IMR-90 (cell line): ENCODE data around the gene FBN3. TPM values are rescaled to one million over a fixed set of nuclear protein-coding genes. Genes with fewer than 3 reads are reported as not detected.

Experiments used
- ATAC-seq: fragments of 200-7000 bp; cut with Tn5 transposase; 2 replicates; pipeline ENCODE4 v1.9.1; 2020; ENCODE audit warnings: low read depth, mild to moderate bottlenecking, moderate library complexity
- BruUV-seq: library from RNA; stranded (reverse); fragments of 400-500 nt; replicated peaks from 2 replicates; lab custom pipeline; 2021; lab: Mats Ljungman, UMichigan
- CTCF ChIA-PET: fragments of 300-600 bp; formaldehyde crosslinking; extraction: SDS; loops from one replicate; lab custom pipeline; 2021; ENCODE audit warnings: antibody characterized with exemption; lab: Yijun Ruan, JAX
- POLR2A ChIA-PET: fragments of 300-600 bp; sonication (Branson Sonifier 250); formaldehyde crosslinking; loops from one replicate; lab custom pipeline; 2022; ENCODE audit warnings: antibody characterized with exemption; ENCODE audit not compliant: unreplicated experiment; lab: Charles Lee
- DNase-seq: peaks from one replicate; pipeline ENCODE4 v3.0.0; 2013
- H2AFZ ChIP-seq: replicated peaks from 2 replicates; pipeline ENCODE3; 2013; ENCODE audit warnings: low read length, mild to moderate bottlenecking; ENCODE audit not compliant: poor library complexity
- H2AK5ac ChIP-seq: 2 replicates; pipeline ENCODE4 v1.6.1; 2013; ENCODE audit warnings: low read depth, low read length, inconsistent platforms
- H2AK9ac ChIP-seq: replicated peaks from 2 replicates; pipeline ENCODE3; 2013; ENCODE audit warnings: mild to moderate bottlenecking, low read depth, low read length, moderate library complexity; ENCODE audit not compliant: poor library complexity
- H2BK120ac ChIP-seq: 2 replicates; pipeline ENCODE4 v1.6.1; 2013; ENCODE audit warnings: low read depth, low read length, inconsistent platforms
- H2BK15ac ChIP-seq: 3 replicates; pipeline ENCODE4 v1.6.1; 2013; ENCODE audit warnings: low read depth, low read length, inconsistent platforms
- H2BK20ac ChIP-seq: 2 replicates; pipeline ENCODE4 v1.6.1; 2013; ENCODE audit warnings: low read depth, mild to moderate bottlenecking, inconsistent platforms, low read length, moderate library complexity
- H2BK5ac ChIP-seq: 2 replicates; pipeline ENCODE4 v1.6.1; 2013; ENCODE audit warnings: mild to moderate bottlenecking, low read depth, low read length, inconsistent platforms; ENCODE audit not compliant: poor library complexity, severe bottlenecking
- H3K14ac ChIP-seq: replicated peaks from 2 replicates; pipeline ENCODE4 v1.6.1; 2013; ENCODE audit warnings: low read depth, low read length, inconsistent platforms
- H3K18ac ChIP-seq: 2 replicates; pipeline ENCODE4 v1.6.1; 2013; ENCODE audit warnings: low read depth, low read length, control low read depth
- H3K23ac ChIP-seq: 2 replicates; pipeline ENCODE4 v1.6.1; 2013; ENCODE audit warnings: low read depth, low read length, inconsistent platforms
- H3K27ac ChIP-seq: 2 replicates; pipeline ENCODE4 v1.5.1; 2013; ENCODE audit warnings: mild to moderate bottlenecking, control low read depth, low read length; ENCODE audit not compliant: insufficient read depth
- H3K27me3 ChIP-seq: 2 replicates; pipeline ENCODE4 v1.6.1; 2013; ENCODE audit warnings: low read length; ENCODE audit not compliant: control insufficient read depth, insufficient read depth
- H3K36me3 ChIP-seq: 2 replicates; pipeline ENCODE4 v1.6.1; 2013; ENCODE audit warnings: low read length, mixed read lengths; ENCODE audit not compliant: control insufficient read depth, insufficient read depth
- H3K4ac ChIP-seq: 2 replicates; pipeline ENCODE4 v1.6.1; 2013; ENCODE audit warnings: low read depth, low read length, inconsistent platforms
- H3K4me1 ChIP-seq: 2 replicates; pipeline ENCODE4 v1.6.1; 2013; ENCODE audit warnings: low read length, mixed read lengths; ENCODE audit not compliant: control insufficient read depth, insufficient read depth
- H3K4me2 ChIP-seq: 2 replicates; pipeline ENCODE4 v1.6.1; 2013; ENCODE audit warnings: low read depth, mild to moderate bottlenecking, control low read depth, low read length, moderate library complexity
- H3K4me3 ChIP-seq: 2 replicates; pipeline ENCODE4 v1.5.1; 2013; ENCODE audit warnings: low read depth, mild to moderate bottlenecking, control low read depth, low read length, moderate library complexity; ENCODE audit not compliant: insufficient read depth
- H3K56ac ChIP-seq: 2 replicates; pipeline ENCODE4 v1.6.1; 2013; ENCODE audit warnings: low read length, inconsistent platforms; ENCODE audit not compliant: insufficient read depth; ENCODE audit errors: extremely low read depth
- H3K79me1 ChIP-seq, 2 experiments: 2 replicates each; pipeline ENCODE4 v1.6.1; 2013; ENCODE audit warnings: low read length in 2 of 2, inconsistent platforms in 1 of 2, low read depth in 1 of 2
- H3K9ac ChIP-seq: 2 replicates; pipeline ENCODE4 v1.6.1; 2013; ENCODE audit warnings: low read depth, low read length, control low read depth
- H3K9me1 ChIP-seq: 2 replicates; pipeline ENCODE4 v1.6.1; 2013; ENCODE audit warnings: low read length, inconsistent platforms; ENCODE audit not compliant: insufficient read depth
- H3K9me3 ChIP-seq: 2 replicates; pipeline ENCODE4 v1.6.1; 2013; ENCODE audit warnings: low read length; ENCODE audit not compliant: control insufficient read depth, insufficient read depth
- H4K20me1 ChIP-seq: 2 replicates; pipeline ENCODE4 v1.6.1; 2013; ENCODE audit warnings: low read length, inconsistent platforms; ENCODE audit not compliant: insufficient read depth
- H4K5ac ChIP-seq: 2 replicates; pipeline ENCODE4 v1.6.1; 2013; ENCODE audit warnings: mild to moderate bottlenecking, low read depth, low read length, control low read depth
- H4K8ac ChIP-seq, 2 experiments: 2 replicates each; pipeline ENCODE4 v1.6.1; 2013; ENCODE audit warnings: low read depth in 2 of 2, low read length in 2 of 2, control low read depth in 1 of 2, inconsistent platforms in 1 of 2
- H4K91ac ChIP-seq: 2 replicates; pipeline ENCODE4 v1.6.1; 2013; ENCODE audit warnings: low read depth, low read length, inconsistent platforms; ENCODE audit not compliant: insufficient read depth
- BHLHE40 ChIP-seq: fragments of 150-350 bp; IDR thresholded peaks from 2 replicates; pipeline ENCODE4 v1.6.1; 2016; ENCODE audit warnings: mild to moderate bottlenecking, low read depth, low read length
- CEBPB ChIP-seq: IDR thresholded peaks from 2 replicates; pipeline ENCODE4 v1.6.1; 2012; ENCODE audit warnings: low read depth, low read length, improper control_type of control experiment
- CHD1 ChIP-seq: IDR thresholded peaks from 2 replicates; pipeline ENCODE4 v1.6.1; 2012; ENCODE audit warnings: low read depth, low read length, improper control_type of control experiment
- FOS ChIP-seq: fragments of 150-350 bp; IDR thresholded peaks from 2 replicates; pipeline ENCODE4 v1.6.1; 2016; ENCODE audit warnings: low read depth, low read length
- MAFK ChIP-seq: IDR thresholded peaks from 2 replicates; pipeline ENCODE4 v1.6.1; 2012; ENCODE audit warnings: low read depth, low read length, improper control_type of control experiment
- MAZ ChIP-seq: IDR thresholded peaks from 2 replicates; pipeline ENCODE4 v1.6.1; 2012; ENCODE audit warnings: low read depth, mild to moderate bottlenecking, low read length, improper control_type of control experiment, moderate library complexity, borderline replicate concordance
- MXI1 ChIP-seq: IDR thresholded peaks from 2 replicates; pipeline ENCODE4 v1.6.1; 2012; ENCODE audit warnings: low read depth, mild to moderate bottlenecking, low read length, moderate library complexity, borderline replicate concordance
- NFE2L2 ChIP-seq: fragments of 150-350 bp; IDR thresholded peaks from 2 replicates; pipeline ENCODE4 v1.6.1; 2016; ENCODE audit warnings: low read depth, mild to moderate bottlenecking, low read length
- POLR2A ChIP-seq: IDR thresholded peaks from 2 replicates; pipeline ENCODE4 v1.6.1; 2012; ENCODE audit warnings: mild to moderate bottlenecking, low read depth, low read length
- RAD21 ChIP-seq: IDR thresholded peaks from 2 replicates; pipeline ENCODE4 v1.6.1; 2012; ENCODE audit warnings: low read length, improper control_type of control experiment
- RFX5 ChIP-seq: IDR thresholded peaks from 2 replicates; pipeline ENCODE4 v1.8.0; 2012; ENCODE audit warnings: low read depth, mild to moderate bottlenecking, low read length, moderate library complexity
- SMC3 ChIP-seq: fragments of 150-350 bp; IDR thresholded peaks from 2 replicates; pipeline ENCODE4 v1.6.1; 2016; ENCODE audit warnings: low read depth, mild to moderate bottlenecking, antibody characterized with exemption, low read length, moderate library complexity
- whole genome bisulfite sequencing, 2 experiments: methylation state at CpG; one replicate each; pipeline versions ENCODE4 v1.1.5 to v1.1.7; 2013; ENCODE audit warnings: missing lambda C conversion rate in 2 of 2; ENCODE audit not compliant: insufficient read length in 1 of 2; ENCODE audit errors: extremely low coverage in 2 of 2; 5-methylcytosine and 5-hydroxymethylcytosine counted together
- dilution Hi-C: fragments of 300-500 bp; cut with HindIII; formaldehyde crosslinking; loops from one replicate; pipeline ENCODE4 v1.14.3; 2018; ENCODE audit warnings: low sequenced_read_pairs; ENCODE audit not compliant: unreplicated experiment
- in situ Hi-C: fragments of 300-500 bp; cut with MboI; formaldehyde crosslinking; loops from 3 replicates; pipeline ENCODE4 v1.14.3; 2019; ENCODE audit warnings: low sequenced_read_pairs, inconsistent platforms, mixed read lengths
- intact Hi-C: fragments of 100-400 bp; cut with micrococcal nuclease; formaldehyde crosslinking; loops from 2 replicates; pipeline ENCODE4 v1.10.0; 2022
- polyA plus RNA-seq, 3 experiments: library from polyadenylated mRNA; depleted of rRNA; stranded (reverse); fragments of >200 nt; gene quantifications; 2 replicates each; pipeline ENCODE4 v1.2.3, GENCODE V29; 2012; ENCODE audit warnings: low replicate concordance in 1 of 3
- total RNA-seq: library from RNA; depleted of rRNA; stranded (reverse); fragments of >200 nt; gene quantifications from 2 replicates; pipeline ENCODE4 v1.2.3, GENCODE V29; 2012
- TF ChIP-seq, protein P1 (sequence below): fragments of 150-350 bp; IDR thresholded peaks from 2 replicates; pipeline ENCODE4 v1.6.1; 2017; ENCODE audit warnings: mild to moderate bottlenecking, antibody characterized with exemption, low read length, low read depth
- TF ChIP-seq, protein P2 (sequence below): conservative IDR thresholded peaks from 2 replicates; pipeline ENCODE4 v1.5.1; 2012; ENCODE audit warnings: mild to moderate bottlenecking, low read depth, low read length, improper control_type of control experiment
- TF ChIP-seq, protein P3 (sequence below): fragments of 150-350 bp; IDR thresholded peaks from 2 replicates; pipeline ENCODE4 v1.6.1; 2016; ENCODE audit warnings: low read depth, mild to moderate bottlenecking, low read length, moderate library complexity, borderline replicate concordance

FBN3 gene
- total and polyA plus RNA-seq, 2 of the 4 experiments (the other 2 are of a cell fraction) = not detected

DNA sequence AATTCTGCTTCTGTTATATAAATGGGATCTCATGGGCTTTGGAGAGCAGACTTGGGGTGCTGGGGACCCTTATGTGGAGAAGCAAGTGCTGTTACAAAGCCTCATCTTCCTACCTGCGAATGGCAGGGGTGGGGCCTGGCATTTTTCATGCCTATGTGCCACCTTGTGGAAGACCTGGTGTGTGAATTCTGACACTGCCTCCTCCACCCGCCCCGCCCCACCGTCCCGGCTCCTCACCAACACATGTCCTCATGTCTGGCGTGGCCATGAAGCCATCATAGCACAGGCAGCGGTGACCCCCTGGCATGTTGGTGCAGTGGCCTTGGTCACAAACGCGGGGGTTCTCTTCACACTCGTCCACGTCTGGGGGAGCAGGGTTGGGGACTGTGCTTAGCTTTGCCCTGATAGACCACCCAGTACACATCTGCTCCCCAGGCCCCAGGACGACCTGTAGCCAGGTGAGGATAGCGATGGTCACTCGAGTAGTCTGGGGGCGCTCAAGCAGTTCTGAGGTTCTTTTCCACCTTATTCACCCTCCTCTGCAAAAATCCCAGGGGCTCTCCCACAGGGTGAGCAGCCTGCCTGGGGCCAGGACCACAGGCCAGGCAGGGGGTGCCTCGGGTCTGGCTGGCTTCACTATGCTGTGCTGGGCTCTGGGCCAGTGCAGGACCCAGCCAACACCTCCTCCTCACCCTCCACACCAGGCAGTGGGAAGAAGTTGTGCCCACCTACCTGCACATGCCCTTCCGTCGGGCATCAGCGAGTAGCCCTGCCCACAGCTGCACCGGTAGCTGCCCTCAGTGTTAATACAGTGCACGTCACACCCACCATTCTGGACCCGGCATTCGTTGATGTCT, 32.7 kb downstream of the FBN3 start:
- Histone ChIP-seq H3K4ac (no peak overlapping the region), H3K56ac (no peak overlapping the region), H4K20me1 (no peaks in the 10 kb centered on the region), H3K27me3 (no peaks in the 10 kb centered on the region; the same call in 1 of the 2 replicates), H3K18ac (no peak overlapping the region), H2BK120ac (no peak overlapping the region), H4K91ac (no peak overlapping the region), H4K8ac (no peak overlapping the region), H3K27ac (no peak overlapping the region), H2BK5ac (no peak overlapping the region), H3K4me1 (no peaks in the 10 kb centered on the region), H3K4me2 (no peak overlapping the region), H2BK20ac (no peak overlapping the region), H2BK15ac (no peak overlapping the region), H3K14ac (no peak overlapping the region), H2AFZ (no peak overlapping the region), H4K5ac (no peak overlapping the region), H3K79me1 (no peaks in the 10 kb centered on the region), H3K23ac (no peak overlapping the region), H2AK5ac (no peak overlapping the region), H2AK9ac (no peak overlapping the region), H3K9ac (no peak overlapping the region), H3K4me3 (no peak overlapping the region), H3K9me1 (no peaks in the 10 kb centered on the region), H3K36me3 (no peaks in the 10 kb centered on the region), H3K9me3 (no peaks in the 10 kb centered on the region)
- dilution Hi-C loops (no loop called here), intact Hi-C loops (no loop called here), in situ Hi-C loops (no loop called here)
- ChIA-PET POLR2A (no interaction called here), CTCF (no interaction called here)
- DNase-seq (no peak), ATAC-seq (no peak)
- WGBS, 2 experiments = 60% methylated on average over 1 of the region's 23 CpGs; no CpG with 5 or more reads in 1 of the 2 experiments
- BruUV-seq = no TSS peak
- TF ChIP-seq MAFK (no peak), BHLHE40 (no peak), CHD1 (no peak), RFX5 (no peak), SMC3 (no peak), NFE2L2 (no peak), MXI1 (no peak), POLR2A (no peak), FOS (no peak), MAZ (no peak), CEBPB (no peak), RAD21 (no peak)
- TF ChIP-seq, protein P1, sequence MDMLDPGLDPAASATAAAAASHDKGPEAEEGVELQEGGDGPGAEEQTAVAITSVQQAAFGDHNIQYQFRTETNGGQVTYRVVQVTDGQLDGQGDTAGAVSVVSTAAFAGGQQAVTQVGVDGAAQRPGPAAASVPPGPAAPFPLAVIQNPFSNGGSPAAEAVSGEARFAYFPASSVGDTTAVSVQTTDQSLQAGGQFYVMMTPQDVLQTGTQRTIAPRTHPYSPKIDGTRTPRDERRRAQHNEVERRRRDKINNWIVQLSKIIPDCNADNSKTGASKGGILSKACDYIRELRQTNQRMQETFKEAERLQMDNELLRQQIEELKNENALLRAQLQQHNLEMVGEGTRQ = no peak
- TF ChIP-seq, protein P2, sequence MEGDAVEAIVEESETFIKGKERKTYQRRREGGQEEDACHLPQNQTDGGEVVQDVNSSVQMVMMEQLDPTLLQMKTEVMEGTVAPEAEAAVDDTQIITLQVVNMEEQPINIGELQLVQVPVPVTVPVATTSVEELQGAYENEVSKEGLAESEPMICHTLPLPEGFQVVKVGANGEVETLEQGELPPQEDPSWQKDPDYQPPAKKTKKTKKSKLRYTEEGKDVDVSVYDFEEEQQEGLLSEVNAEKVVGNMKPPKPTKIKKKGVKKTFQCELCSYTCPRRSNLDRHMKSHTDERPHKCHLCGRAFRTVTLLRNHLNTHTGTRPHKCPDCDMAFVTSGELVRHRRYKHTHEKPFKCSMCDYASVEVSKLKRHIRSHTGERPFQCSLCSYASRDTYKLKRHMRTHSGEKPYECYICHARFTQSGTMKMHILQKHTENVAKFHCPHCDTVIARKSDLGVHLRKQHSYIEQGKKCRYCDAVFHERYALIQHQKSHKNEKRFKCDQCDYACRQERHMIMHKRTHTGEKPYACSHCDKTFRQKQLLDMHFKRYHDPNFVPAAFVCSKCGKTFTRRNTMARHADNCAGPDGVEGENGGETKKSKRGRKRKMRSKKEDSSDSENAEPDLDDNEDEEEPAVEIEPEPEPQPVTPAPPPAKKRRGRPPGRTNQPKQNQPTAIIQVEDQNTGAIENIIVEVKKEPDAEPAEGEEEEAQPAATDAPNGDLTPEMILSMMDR = no peak
- TF ChIP-seq, protein P3, sequence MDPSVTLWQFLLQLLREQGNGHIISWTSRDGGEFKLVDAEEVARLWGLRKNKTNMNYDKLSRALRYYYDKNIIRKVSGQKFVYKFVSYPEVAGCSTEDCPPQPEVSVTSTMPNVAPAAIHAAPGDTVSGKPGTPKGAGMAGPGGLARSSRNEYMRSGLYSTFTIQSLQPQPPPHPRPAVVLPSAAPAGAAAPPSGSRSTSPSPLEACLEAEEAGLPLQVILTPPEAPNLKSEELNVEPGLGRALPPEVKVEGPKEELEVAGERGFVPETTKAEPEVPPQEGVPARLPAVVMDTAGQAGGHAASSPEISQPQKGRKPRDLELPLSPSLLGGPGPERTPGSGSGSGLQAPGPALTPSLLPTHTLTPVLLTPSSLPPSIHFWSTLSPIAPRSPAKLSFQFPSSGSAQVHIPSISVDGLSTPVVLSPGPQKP = no peak
